IMR-90 (cell line): ENCODE data around the gene IFT81. TPM values are rescaled to one million over a fixed set of nuclear protein-coding genes. Genes with fewer than 3 reads are reported as not detected.
"Not testable (repeated sequence)": the region's sequence is repeated elsewhere in the genome, so short reads cannot be mapped to it uniquely, and the experiment has no call there.

Source experiments
- ATAC-seq: fragments of 200-7000 bp; cut with Tn5 transposase; 2 replicates; pipeline ENCODE4 v1.9.1; 2020; ENCODE audit warnings: low read depth, mild to moderate bottlenecking, moderate library complexity
- BruUV-seq: library from RNA; stranded (reverse); fragments of 400-500 nt; replicated peaks from 2 replicates; lab custom pipeline; 2021; lab: Mats Ljungman, UMichigan
- CTCF ChIA-PET: fragments of 300-600 bp; formaldehyde crosslinking; extraction: SDS; loops from one replicate; lab custom pipeline; 2021; ENCODE audit warnings: antibody characterized with exemption; lab: Yijun Ruan, JAX
- POLR2A ChIA-PET: fragments of 300-600 bp; sonication (Branson Sonifier 250); formaldehyde crosslinking; loops from one replicate; lab custom pipeline; 2022; ENCODE audit warnings: antibody characterized with exemption; ENCODE audit not compliant: unreplicated experiment; lab: Charles Lee
- DNase-seq: peaks from one replicate; pipeline ENCODE4 v3.0.0; 2013
- H2AFZ ChIP-seq: replicated peaks from 2 replicates; pipeline ENCODE3; 2013; ENCODE audit warnings: low read length, mild to moderate bottlenecking; ENCODE audit not compliant: poor library complexity
- H2AK5ac ChIP-seq: 2 replicates; pipeline ENCODE4 v1.6.1; 2013; ENCODE audit warnings: low read depth, low read length, inconsistent platforms
- H2AK9ac ChIP-seq: replicated peaks from 2 replicates; pipeline ENCODE3; 2013; ENCODE audit warnings: mild to moderate bottlenecking, low read depth, low read length, moderate library complexity; ENCODE audit not compliant: poor library complexity
- H2BK120ac ChIP-seq: 2 replicates; pipeline ENCODE4 v1.6.1; 2013; ENCODE audit warnings: low read depth, low read length, inconsistent platforms
- H2BK15ac ChIP-seq: 3 replicates; pipeline ENCODE4 v1.6.1; 2013; ENCODE audit warnings: low read depth, low read length, inconsistent platforms
- H2BK20ac ChIP-seq: 2 replicates; pipeline ENCODE4 v1.6.1; 2013; ENCODE audit warnings: low read depth, mild to moderate bottlenecking, inconsistent platforms, low read length, moderate library complexity
- H2BK5ac ChIP-seq: 2 replicates; pipeline ENCODE4 v1.6.1; 2013; ENCODE audit warnings: mild to moderate bottlenecking, low read depth, low read length, inconsistent platforms; ENCODE audit not compliant: poor library complexity, severe bottlenecking
- H3K14ac ChIP-seq: replicated peaks from 2 replicates; pipeline ENCODE4 v1.6.1; 2013; ENCODE audit warnings: low read depth, low read length, inconsistent platforms
- H3K18ac ChIP-seq: 2 replicates; pipeline ENCODE4 v1.6.1; 2013; ENCODE audit warnings: low read depth, low read length, control low read depth
- H3K23ac ChIP-seq: 2 replicates; pipeline ENCODE4 v1.6.1; 2013; ENCODE audit warnings: low read depth, low read length, inconsistent platforms
- H3K27ac ChIP-seq: 2 replicates; pipeline ENCODE4 v1.5.1; 2013; ENCODE audit warnings: mild to moderate bottlenecking, control low read depth, low read length; ENCODE audit not compliant: insufficient read depth
- H3K27me3 ChIP-seq: 2 replicates; pipeline ENCODE4 v1.6.1; 2013; ENCODE audit warnings: low read length; ENCODE audit not compliant: control insufficient read depth, insufficient read depth
- H3K36me3 ChIP-seq: 2 replicates; pipeline ENCODE4 v1.6.1; 2013; ENCODE audit warnings: low read length, mixed read lengths; ENCODE audit not compliant: control insufficient read depth, insufficient read depth
- H3K4ac ChIP-seq: 2 replicates; pipeline ENCODE4 v1.6.1; 2013; ENCODE audit warnings: low read depth, low read length, inconsistent platforms
- H3K4me1 ChIP-seq: 2 replicates; pipeline ENCODE4 v1.6.1; 2013; ENCODE audit warnings: low read length, mixed read lengths; ENCODE audit not compliant: control insufficient read depth, insufficient read depth
- H3K4me2 ChIP-seq: 2 replicates; pipeline ENCODE4 v1.6.1; 2013; ENCODE audit warnings: low read depth, mild to moderate bottlenecking, control low read depth, low read length, moderate library complexity
- H3K4me3 ChIP-seq: 2 replicates; pipeline ENCODE4 v1.5.1; 2013; ENCODE audit warnings: low read depth, mild to moderate bottlenecking, control low read depth, low read length, moderate library complexity; ENCODE audit not compliant: insufficient read depth
- H3K56ac ChIP-seq: 2 replicates; pipeline ENCODE4 v1.6.1; 2013; ENCODE audit warnings: low read length, inconsistent platforms; ENCODE audit not compliant: insufficient read depth; ENCODE audit errors: extremely low read depth
- H3K79me1 ChIP-seq, 2 experiments: 2 replicates each; pipeline ENCODE4 v1.6.1; 2013; ENCODE audit warnings: low read length in 2 of 2, inconsistent platforms in 1 of 2, low read depth in 1 of 2
- H3K9ac ChIP-seq: 2 replicates; pipeline ENCODE4 v1.6.1; 2013; ENCODE audit warnings: low read depth, low read length, control low read depth
- H3K9me1 ChIP-seq: 2 replicates; pipeline ENCODE4 v1.6.1; 2013; ENCODE audit warnings: low read length, inconsistent platforms; ENCODE audit not compliant: insufficient read depth
- H3K9me3 ChIP-seq: 2 replicates; pipeline ENCODE4 v1.6.1; 2013; ENCODE audit warnings: low read length; ENCODE audit not compliant: control insufficient read depth, insufficient read depth
- H4K20me1 ChIP-seq: 2 replicates; pipeline ENCODE4 v1.6.1; 2013; ENCODE audit warnings: low read length, inconsistent platforms; ENCODE audit not compliant: insufficient read depth
- H4K5ac ChIP-seq: 2 replicates; pipeline ENCODE4 v1.6.1; 2013; ENCODE audit warnings: mild to moderate bottlenecking, low read depth, low read length, control low read depth
- H4K8ac ChIP-seq, 2 experiments: 2 replicates each; pipeline ENCODE4 v1.6.1; 2013; ENCODE audit warnings: low read depth in 2 of 2, low read length in 2 of 2, control low read depth in 1 of 2, inconsistent platforms in 1 of 2
- H4K91ac ChIP-seq: 2 replicates; pipeline ENCODE4 v1.6.1; 2013; ENCODE audit warnings: low read depth, low read length, inconsistent platforms; ENCODE audit not compliant: insufficient read depth
- BHLHE40 ChIP-seq: fragments of 150-350 bp; IDR thresholded peaks from 2 replicates; pipeline ENCODE4 v1.6.1; 2016; ENCODE audit warnings: mild to moderate bottlenecking, low read depth, low read length
- CEBPB ChIP-seq: IDR thresholded peaks from 2 replicates; pipeline ENCODE4 v1.6.1; 2012; ENCODE audit warnings: low read depth, low read length, improper control_type of control experiment
- FOS ChIP-seq: fragments of 150-350 bp; IDR thresholded peaks from 2 replicates; pipeline ENCODE4 v1.6.1; 2016; ENCODE audit warnings: low read depth, low read length
- WGBS, 2 experiments: methylation state at CpG; one replicate each; pipeline versions ENCODE4 v1.1.5 to v1.1.7; 2013; ENCODE audit warnings: missing lambda C conversion rate in 2 of 2; ENCODE audit not compliant: insufficient read length in 1 of 2; ENCODE audit errors: extremely low coverage in 2 of 2; 5-methylcytosine and 5-hydroxymethylcytosine counted together
- dilution Hi-C: fragments of 300-500 bp; cut with HindIII; formaldehyde crosslinking; loops from one replicate; pipeline ENCODE4 v1.14.3; 2018; ENCODE audit warnings: low sequenced_read_pairs; ENCODE audit not compliant: unreplicated experiment
- in situ Hi-C: fragments of 300-500 bp; cut with MboI; formaldehyde crosslinking; loops from 3 replicates; pipeline ENCODE4 v1.14.3; 2019; ENCODE audit warnings: low sequenced_read_pairs, inconsistent platforms, mixed read lengths
- intact Hi-C: fragments of 100-400 bp; cut with micrococcal nuclease; formaldehyde crosslinking; loops from 2 replicates; pipeline ENCODE4 v1.10.0; 2022
- polyA plus RNA-seq, 3 experiments: library from polyadenylated mRNA; depleted of rRNA; stranded (reverse); fragments of >200 nt; gene quantifications; 2 replicates each; pipeline ENCODE4 v1.2.3, GENCODE V29; 2012; ENCODE audit warnings: low replicate concordance in 1 of 3
- total RNA-seq: library from RNA; depleted of rRNA; stranded (reverse); fragments of >200 nt; gene quantifications from 2 replicates; pipeline ENCODE4 v1.2.3, GENCODE V29; 2012

The IFT81 gene
- total and polyA plus RNA-seq, 2 of the 4 experiments (the other 2 are of a cell fraction) = 6.1 to 8.1 TPM

DNA sequence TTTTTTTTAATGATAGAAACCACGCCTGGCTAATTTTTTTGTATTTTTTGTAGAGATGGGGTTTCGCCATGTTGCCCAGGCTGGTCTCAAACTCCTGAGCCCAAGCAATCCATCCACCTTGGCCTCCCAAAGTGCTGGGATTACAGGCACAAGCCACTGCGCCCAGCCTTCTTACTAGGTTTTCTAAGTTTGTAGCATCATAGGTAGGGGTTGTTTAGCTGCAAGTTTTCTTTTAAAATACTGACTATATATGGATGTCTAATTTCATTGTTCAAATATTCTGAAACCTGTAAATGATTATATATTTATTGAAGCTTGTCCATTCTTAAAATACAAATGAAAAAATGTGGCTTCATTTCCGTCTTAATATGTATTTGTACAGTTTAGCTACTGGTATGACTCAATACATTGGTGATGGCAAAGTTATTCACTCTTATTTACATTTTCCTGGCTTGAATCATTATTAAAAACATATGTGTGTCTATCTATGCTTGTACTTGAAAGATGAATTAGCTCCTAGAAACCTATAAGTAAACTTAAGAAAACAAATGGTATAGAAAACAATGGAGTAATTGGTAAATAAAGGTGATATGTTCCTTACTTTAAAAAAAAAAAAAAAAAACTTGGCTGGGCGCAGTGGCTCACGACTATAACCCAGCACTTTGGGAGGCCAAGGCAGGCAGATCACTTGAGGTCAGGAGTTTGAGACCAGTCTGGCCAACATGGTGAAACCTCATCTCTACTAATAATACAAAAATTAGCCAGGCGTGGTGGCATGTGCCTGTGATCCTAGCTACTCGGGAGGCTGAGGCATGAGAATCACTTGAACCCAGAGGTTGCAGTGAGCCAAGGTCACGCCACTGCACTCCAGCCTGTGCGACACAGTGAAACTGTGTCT, 87.7 kb downstream of the IFT81 start:
- 44% methylated on average over 4 of the region's 10 CpGs; no CpG with 5 or more reads in 1 of the 2 experiments for WGBS, 2 experiments
- Histone ChIP-seq H4K5ac (peak overlapping the region; percentile 72), H3K4ac (peak overlapping the region; percentile 72), H2BK5ac (peak overlapping the region; percentile 96), H3K14ac (peak overlapping the region; percentile 55; the same call in 1 of the 2 replicates), H4K8ac (peak overlapping the region; percentile 44 to 87; a peak in 3 of 4 replicates), H3K27ac (peak overlapping the region; percentile 95), H2BK120ac (peak overlapping the region; percentile 88), H2BK15ac (peak overlapping the region; percentile 95; the same call in 1 of the 3 replicates), H3K18ac (peak overlapping the region; percentile 79; the same call in 1 of the 2 replicates), H4K91ac (peak overlapping the region; percentile 70), H3K23ac (peak overlapping the region; percentile 52; the same call in 1 of the 2 replicates), H2BK20ac (peak overlapping the region; percentile 75; the same call in 1 of the 2 replicates), H2AK5ac (peak overlapping the region; percentile 85)
- BruUV-seq, H3K4me3 ChIP-seq, intact Hi-C loops, H3K79me1 ChIP-seq, H3K4me2 ChIP-seq, H3K27me3 ChIP-seq, H3K4me1 ChIP-seq, H4K20me1 ChIP-seq, dilution Hi-C loops, H3K9ac ChIP-seq, H2AK9ac ChIP-seq, H2AFZ ChIP-seq, H3K36me3 ChIP-seq, H3K56ac ChIP-seq, in situ Hi-C loops, H3K9me3 ChIP-seq, H3K9me1 ChIP-seq: not testable (repeated sequence)
- TF ChIP-seq BHLHE40 = peak; percentile 32
- peak; percentile 98 for TF ChIP-seq FOS
- TF ChIP-seq CEBPB = peak; percentile 72; the same call in 1 of the 2 replicates
- DNase-seq = peak; percentile 95
- ChIA-PET CTCF (interaction anchor here (0.6 to 1.3 kb wide), 5 partner anchors 10 to 111 kb away, joined by 3 to 11 read pairs (median 3); no protein-coding TSS in a partner anchor), POLR2A (interaction anchor here (0.6 kb wide), 2 partner anchors 71 to 121 kb away, joined by 3 to 10 read pairs; no protein-coding TSS in a partner anchor)
- ATAC-seq = peak; percentile 77
